ENCODE measurements around the gene ANO5. TPM values are rescaled to one million over a fixed set of nuclear protein-coding genes. Genes with fewer than 3 reads are reported as not detected.

ANO5 gene, protein sequence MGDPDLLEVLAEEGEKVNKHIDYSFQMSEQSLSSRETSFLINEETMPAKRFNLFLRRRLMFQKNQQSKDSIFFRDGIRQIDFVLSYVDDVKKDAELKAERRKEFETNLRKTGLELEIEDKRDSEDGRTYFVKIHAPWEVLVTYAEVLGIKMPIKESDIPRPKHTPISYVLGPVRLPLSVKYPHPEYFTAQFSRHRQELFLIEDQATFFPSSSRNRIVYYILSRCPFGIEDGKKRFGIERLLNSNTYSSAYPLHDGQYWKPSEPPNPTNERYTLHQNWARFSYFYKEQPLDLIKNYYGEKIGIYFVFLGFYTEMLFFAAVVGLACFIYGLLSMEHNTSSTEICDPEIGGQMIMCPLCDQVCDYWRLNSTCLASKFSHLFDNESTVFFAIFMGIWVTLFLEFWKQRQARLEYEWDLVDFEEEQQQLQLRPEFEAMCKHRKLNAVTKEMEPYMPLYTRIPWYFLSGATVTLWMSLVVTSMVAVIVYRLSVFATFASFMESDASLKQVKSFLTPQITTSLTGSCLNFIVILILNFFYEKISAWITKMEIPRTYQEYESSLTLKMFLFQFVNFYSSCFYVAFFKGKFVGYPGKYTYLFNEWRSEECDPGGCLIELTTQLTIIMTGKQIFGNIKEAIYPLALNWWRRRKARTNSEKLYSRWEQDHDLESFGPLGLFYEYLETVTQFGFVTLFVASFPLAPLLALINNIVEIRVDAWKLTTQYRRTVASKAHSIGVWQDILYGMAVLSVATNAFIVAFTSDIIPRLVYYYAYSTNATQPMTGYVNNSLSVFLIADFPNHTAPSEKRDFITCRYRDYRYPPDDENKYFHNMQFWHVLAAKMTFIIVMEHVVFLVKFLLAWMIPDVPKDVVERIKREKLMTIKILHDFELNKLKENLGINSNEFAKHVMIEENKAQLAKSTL
- 0.89 to 1.8 TPM (median 1.7 TPM) in 5 replicates for total RNA-seq (2022; extraction: Qiagen RNA extraction; ENCODE audit: low read depth)

DNA sequence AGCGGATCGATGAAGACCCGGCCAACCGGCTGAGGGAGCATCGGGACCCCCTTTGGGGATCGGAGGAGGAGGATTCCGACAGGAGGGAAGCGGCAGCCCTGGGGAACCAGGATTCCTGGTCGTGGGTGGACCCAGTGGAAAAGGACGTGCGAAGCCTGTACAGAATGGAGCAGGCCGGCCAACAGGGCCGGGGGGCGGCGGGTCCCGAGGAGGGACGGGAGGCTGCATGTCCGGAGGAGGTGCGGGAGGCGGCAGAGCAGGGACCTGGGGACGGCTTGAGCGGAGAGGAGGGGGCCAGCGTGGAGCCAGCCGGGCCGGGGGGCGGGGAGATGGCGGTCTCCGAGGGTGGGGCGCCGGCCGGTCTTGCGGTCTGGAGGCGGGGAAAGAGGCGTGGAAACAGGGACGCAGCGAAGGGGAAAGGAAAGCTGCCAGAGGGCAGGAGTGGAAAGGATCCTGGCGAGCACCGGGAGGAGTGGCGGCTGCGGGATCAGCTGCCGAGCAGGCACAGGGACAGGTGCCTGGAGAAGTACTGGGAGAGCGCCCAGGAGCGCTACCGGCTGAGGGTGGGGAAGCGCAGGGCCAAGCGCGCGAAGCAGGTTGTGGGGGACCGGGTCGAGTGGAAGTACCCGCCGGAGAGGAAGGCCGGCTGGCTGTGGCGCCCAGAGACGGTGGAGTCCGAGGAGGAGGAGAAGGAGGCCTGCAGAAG, at the start of gene ANO5:
ANO5 (plus strand) TSS at position 444 of the 706 bp plus-strand sequence. CDS start 408 bp downstream, outside the sequence.

Other genes with a start within 250 kb of the ANO5 start
- not detected in 5 replicates for gene SLC17A6, start 145.3 kb downstream of the ANO5 start, total RNA-seq (2022; extraction: Qiagen RNA extraction; ENCODE audit: low read depth)

All from A549 treated with RU486 at 1 μM for 4 hours (cell line).